CD4-positive, alpha-beta T cell treated with Interleukin-4 for 1 hour (primary cell): ENCODE data around the gene CMYA5.
"Not testable (repeated sequence)": the region's sequence is repeated elsewhere in the genome, so short reads cannot be mapped to it uniquely, and the experiment has no call there.

Source experiments
- DNase-seq, 2 donors: peaks; one replicate each; pipeline ENCODE4 v3.0.0-alpha.2; 2020 to 2022

The CMYA5 gene

DNA sequence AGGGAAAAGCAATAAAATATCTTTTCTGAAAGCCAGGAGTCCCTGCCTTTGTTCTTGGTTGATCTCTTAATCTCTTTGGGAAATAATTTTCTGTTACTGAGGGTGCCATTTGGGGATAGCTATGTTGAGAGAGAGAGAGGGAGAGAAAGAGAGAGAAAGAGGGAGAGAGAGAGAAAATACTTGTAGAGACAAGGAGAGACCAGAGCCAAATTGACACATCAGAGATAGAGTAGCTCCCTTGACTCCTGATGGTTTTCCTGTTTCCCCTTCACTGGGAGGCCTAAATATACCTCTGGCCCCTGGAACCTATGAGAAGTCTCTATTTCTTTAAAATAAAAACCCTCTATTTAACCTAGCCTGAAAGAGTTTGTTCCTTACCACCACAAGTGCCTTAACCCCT is 14.9 kb downstream of the CMYA5 start:
- no peak for DNase-seq

DNA sequence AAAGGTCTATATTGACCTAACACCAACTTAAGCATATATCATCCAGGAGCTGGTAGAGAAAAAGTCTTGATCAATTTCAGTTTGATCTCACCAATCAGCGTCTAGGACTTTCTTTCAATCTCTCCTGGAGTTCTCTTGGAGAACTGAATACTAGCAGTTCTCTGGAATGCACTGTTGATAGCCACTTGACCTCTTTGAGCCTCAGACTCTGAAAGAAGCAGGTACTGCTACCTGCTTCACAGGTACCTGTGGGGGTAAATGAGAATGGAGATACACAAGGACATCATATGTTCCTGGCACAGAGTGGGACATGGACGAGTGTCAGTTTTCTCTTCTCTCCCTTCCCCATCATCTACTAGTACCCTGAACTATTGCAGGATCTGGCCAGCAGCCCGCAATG is 16.0 kb downstream of the CMYA5 start:
- no peak for DNase-seq

DNA sequence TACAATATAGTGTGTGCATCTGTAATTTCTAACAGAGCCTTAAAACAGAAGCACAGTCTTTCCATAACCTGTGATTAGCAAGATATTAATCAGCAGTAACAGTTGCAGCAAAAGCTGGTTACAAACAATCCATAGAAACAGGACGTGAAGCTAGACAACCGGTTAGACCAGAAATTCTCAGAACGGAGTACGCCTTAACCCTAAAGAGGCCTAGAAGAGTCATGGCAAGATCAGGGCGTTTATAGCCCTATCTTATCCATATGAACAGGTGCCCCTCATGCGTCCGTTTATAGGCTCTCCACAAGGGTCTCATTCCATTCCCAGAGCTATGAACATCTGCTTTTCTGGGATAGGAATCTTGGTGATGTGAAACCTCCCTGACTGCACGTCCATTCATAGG is 16.7 kb downstream of the CMYA5 start:
- not testable (repeated sequence) for DNase-seq

DNA sequence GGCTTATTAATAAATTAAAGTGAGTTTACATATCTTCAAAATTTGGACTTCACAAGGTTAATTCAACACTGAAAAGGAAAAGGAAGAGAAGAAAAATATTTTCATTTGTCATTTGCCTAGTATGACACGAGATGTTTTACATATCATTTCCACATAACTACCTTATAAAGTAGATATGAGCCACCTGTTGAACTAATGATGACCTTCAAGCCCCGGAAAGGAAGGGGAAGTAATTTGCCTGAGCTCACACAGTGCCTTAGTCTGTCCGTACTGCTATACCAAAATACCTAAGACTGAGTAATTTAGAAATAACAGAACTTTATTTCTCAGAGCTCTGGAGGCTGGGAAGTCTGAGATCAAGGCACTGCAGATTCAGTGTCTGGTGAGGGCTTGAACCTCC is 17.9 kb downstream of the CMYA5 start:
- no peak for DNase-seq

DNA sequence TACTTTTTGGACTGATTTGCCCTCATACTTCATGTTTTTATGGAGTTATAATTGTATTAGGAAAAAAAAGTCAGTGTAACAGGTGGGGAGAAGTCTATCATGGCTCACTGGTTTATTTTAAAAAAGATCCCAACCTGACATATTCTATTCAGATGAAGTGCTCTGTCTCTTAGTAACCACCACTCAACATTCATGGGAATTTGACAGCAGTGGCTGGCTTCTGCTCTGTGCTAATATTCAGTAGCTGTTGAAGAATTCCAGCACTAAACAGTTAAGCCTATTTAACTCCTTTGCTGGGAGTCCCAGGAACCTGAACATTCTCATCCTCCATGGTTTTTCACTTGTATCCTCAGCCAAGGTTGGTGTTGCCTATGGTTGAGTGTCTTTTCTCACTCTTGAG is 23.1 kb downstream of the CMYA5 start:
- no peak for DNase-seq

DNA sequence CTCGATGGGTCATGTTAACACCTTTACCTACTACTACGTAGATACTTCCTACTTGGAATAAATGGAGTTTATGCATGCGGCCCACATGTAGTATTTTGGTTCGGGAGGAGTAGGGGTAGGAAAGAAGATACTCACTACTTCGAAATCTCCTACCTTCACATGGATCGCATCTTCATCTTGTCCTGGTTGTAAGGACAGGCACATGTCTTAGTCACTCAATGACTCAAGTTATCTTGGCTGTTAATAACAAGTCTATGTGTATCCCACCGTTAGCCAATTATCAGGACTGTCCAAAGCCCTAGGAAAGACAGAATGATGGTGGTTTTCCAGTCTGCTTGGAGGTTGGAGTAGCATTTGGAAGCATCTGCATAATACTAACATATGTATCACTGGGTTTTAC is 24.1 kb downstream of the CMYA5 start:
- no peak for DNase-seq

DNA sequence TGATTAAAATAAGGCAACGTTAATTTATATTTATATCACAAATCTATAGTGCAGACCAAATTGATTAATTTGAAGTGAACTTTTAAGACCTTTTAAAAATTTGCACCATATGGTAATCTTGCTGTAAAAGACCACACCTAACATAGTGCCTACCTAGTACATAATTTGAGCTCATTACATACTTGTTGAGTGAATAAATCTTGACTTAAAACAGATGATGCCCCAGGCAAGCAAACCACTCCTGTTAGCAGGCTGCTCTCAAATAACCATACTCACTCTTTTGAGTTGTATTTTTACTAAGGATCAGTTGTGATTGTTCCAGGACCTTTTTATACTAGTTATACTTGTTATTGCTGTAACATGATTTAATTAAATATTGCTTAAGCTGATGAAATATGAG is 27.2 kb downstream of the CMYA5 start:
- DNase-seq, result no peak

DNA sequence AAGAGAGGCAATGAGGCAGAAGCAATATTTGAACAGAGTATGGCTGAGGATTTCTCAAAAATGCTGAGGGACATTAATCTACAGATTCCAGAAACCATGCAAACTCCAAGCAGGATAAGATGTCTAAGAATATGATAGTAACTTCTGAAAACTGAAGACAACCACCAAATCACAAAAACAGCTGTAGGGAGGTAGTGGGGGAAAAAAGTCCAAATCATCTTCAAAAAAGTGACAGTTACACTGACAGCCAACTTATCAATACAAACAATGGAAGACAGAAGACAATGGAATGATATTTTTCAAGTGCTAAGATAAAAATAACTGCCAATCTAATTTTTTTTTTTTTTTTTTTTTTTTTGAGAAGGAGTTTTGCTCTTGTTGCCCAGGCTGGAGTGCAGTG is 30.5 kb downstream of the CMYA5 start:
- DNase-seq, result no peak

DNA sequence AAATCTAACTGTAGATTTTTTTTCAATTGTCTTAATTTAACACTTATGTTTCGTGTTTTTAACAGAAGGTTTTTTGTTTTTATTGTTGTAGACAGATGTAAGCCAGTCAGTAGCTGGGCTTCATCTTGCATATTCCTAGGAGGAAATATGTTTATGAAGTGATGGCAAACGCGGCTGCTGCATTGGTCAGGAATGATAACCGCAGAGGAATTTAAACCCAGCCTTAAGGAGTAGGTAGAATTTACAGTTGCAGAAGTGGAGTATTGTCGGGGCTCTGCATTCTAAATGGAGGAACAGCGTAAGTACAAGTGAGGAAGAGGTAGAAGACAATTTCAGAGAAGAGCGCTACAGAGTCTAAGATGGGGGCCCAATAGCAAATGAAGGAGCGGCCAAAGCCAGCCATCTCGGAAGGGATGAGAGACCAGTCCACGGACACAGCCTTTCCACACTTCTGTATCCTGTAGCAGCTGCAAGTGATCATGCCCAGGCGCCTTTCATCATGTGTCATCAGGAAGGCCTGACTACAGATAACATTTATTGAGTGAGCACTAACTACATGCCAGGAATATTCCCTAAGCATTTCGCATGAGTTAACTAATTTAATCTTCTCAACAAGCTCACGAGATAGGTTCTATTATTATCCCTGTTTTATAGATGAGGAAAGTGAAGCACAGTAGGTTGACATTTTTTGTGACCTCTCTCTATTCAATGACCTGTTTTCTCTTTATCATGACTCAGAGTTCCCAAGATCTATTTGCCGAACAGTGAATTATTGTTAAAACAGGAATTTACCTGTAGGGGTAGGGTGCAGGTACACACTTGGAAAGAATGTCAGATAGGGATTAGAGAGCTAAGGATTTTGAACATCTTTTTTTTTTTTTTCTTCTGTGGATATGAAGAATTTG is 38.1 kb downstream of the CMYA5 start:
- DNase-seq, result no peak

DNA sequence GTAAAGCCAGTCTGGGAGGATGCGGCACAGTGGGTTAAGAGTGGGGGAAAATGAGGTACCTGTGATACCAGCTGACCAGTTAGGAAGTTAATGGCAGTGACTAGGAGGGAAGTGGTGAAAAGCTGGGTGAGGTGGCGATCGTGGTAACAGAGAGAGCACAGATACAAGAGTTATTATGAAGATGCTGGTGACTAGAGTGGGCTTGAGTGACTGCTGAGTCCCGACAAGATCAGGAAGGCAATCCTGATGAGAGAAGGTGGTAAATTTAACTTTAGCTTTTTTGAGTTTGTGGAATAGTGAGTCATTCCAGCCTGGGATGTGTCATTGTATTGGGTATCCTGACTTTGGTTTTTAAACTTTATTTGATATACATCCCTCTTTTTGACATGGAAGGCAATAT is 38.8 kb downstream of the CMYA5 start:
- no peak for DNase-seq

DNA sequence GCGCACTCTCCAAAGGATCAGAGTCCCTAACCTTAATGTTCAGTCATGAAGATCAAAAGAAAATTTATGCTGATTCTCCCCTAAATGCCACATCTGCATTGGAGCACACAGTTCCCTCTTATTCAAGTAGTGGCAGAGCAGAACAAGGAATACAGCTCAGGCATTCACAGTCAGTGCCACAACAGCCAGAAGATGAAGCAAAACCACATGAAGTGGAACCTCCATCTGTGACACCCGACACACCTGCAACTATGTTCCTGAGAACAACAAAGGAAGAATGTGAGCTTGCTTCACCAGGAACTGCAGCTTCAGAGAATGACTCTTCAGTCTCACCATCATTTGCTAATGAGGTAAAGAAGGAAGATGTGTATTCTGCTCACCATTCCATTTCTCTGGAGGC is 40.0 kb downstream of the CMYA5 start:
- no peak for DNase-seq

DNA sequence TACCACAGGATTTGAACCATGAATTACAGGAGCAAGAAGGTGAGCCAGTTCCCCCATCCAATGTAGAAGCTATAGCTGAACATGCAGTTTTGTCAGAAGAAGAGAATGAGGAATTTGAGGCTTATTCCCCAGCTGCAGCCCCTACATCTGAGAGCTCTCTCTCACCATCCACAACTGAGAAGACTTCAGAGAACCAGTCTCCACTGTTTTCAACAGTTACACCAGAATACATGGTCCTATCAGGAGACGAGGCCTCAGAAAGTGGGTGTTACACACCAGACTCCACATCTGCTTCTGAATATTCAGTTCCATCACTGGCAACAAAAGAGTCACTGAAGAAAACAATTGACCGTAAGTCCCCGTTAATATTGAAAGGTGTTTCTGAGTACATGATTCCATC is 40.9 kb downstream of the CMYA5 start:
- no peak for DNase-seq

DNA sequence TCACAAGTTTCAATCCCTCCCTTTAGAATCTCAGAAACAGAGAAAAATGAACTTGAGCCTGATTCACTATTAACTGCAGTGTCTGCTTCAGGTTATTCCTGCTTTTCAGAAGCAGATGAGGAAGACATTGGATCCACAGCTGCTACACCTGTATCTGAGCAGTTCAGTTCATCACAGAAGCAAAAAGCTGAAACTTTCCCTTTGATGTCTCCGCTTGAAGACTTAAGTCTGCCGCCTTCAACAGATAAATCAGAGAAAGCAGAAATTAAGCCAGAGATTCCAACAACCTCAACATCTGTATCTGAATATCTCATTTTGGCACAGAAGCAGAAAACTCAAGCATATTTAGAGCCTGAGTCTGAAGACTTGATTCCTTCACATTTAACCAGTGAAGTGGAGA is 42.1 kb downstream of the CMYA5 start:
- DNase-seq, result no peak

DNA sequence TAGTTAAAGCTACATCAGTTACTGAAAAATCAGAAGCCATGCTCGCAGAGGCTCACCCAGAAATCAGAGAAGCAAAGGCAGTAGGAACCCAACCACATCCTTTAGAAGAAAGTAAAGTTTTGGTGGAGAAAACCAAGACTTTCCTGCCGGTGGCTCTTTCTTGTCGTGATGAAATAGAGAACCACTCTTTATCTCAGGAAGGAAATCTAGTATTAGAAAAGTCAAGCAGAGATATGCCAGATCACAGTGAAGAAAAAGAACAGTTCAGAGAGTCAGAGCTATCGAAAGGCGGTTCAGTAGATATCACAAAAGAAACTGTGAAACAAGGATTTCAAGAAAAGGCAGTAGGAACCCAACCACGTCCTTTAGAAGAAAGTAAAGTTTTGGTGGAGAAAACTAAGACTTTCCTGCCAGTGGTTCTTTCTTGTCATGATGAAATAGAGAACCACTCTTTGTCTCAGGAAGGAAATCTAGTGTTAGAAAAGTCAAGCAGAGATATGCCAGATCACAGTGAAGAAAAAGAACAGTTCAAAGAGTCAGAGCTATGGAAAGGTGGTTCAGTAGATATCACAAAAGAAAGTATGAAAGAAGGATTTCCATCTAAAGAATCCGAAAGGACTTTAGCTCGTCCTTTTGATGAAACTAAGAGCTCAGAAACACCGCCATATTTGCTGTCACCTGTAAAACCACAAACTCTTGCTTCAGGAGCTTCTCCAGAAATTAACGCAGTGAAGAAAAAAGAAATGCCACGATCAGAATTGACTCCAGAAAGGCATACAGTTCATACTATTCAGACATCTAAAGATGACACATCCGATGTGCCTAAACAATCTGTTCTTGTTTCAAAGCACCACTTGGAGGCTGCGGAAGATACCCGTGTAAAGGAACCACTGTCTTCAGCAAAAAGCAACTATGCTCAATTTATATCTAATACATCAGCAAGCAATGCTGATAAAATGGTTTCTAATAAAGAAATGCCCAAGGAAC is 47.2 kb downstream of the CMYA5 start:
- peak in 1 of 2 donors; percentile 23 for DNase-seq

DNA sequence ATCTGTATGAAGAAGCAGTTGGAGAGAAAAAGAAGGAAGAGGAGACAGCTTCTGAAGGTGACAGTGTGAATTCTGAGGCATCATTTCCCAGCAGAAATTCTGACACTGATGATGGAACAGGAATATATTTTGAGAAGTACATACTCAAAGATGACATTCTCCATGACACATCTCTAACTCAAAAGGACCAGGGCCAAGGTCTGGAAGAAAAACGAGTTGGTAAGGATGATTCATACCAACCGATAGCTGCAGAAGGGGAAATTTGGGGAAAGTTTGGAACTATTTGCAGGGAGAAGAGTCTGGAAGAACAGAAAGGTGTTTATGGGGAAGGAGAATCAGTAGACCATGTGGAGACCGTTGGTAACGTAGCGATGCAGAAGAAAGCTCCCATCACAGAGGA is 48.7 kb downstream of the CMYA5 start:
- DNase-seq, result no peak

DNA sequence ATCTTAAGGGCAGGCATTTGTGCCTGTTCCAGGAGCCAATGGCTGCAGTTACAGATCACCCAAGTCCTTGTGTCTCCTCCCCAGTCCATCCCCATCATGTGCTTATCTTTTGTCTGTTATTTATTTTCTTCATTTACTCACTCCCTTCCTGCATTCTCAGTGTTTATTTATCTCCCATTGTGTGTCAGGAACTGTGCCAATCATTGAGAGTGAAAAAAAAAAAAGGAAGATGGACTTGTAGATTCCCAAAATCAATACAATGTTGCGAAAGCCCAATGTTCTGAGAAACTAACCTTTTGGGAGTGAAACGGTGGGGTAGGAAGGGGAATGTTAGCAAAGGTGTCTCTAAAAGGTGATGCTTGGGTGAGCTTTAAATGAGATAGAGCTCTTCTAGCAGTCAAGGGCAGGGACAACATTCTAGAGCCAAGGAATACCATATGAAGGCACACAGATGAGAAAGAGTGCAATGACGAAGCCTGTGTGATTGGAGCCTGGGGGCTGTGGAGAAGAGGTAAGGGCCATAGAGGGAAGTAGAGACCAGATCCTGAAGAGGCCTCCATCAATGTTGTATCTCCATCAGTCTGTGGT is 53.0 kb downstream of the CMYA5 start:
- no peak for DNase-seq

DNA sequence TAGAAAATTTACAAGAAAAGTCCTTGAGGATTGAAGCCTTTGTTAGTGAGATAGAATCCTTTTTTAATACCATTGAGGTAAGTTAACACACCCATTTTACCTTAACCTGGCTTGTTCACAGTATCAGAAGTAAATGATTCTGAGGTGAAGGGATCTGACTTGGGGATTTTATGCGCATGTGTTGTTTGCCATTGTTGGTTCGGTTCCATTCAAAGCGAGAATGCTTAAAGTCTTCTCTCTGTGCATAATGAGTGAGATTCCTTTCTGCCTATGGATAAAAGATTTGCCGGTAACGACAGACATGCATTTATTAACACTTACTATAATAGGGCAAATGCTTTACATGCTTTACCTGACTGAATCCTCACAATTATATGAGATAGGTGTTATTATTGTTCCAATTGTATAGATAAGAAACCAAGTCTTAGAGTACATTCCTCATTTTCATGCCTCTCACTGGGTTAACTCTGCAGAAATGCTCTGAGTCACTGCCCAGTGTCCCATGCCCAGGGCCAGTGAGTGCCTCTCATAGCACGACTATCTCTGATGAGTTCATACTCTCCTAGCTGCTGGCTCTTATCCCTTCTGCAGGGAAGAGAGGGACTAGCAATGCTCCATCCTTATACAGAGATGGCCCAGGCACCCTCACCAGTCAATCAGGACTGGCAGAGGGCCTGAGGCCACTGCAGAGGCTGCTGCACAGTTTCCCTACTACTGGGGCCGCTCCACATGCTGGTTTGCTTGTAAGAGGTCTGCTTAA is 54.4 kb downstream of the CMYA5 start:
- DNase-seq, result no peak

DNA sequence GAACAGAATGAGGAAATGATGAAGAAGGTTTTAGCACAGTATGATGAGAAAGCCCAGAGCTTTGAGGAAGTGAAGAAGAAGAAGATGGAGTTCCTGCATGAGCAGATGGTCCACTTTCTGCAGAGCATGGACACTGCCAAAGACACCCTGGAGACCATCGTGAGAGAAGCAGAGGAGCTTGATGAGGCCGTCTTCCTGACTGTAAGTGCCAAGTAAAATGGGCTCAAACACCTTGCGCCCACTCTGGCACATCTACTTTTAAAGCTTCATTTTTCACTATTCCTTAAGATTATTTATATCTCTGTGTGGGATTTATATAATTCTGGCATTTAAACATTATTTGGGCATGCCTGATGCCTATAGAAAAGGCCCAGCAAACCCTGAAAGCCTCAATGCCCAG is 55.6 kb downstream of the CMYA5 start:
- DNase-seq, result no peak

DNA sequence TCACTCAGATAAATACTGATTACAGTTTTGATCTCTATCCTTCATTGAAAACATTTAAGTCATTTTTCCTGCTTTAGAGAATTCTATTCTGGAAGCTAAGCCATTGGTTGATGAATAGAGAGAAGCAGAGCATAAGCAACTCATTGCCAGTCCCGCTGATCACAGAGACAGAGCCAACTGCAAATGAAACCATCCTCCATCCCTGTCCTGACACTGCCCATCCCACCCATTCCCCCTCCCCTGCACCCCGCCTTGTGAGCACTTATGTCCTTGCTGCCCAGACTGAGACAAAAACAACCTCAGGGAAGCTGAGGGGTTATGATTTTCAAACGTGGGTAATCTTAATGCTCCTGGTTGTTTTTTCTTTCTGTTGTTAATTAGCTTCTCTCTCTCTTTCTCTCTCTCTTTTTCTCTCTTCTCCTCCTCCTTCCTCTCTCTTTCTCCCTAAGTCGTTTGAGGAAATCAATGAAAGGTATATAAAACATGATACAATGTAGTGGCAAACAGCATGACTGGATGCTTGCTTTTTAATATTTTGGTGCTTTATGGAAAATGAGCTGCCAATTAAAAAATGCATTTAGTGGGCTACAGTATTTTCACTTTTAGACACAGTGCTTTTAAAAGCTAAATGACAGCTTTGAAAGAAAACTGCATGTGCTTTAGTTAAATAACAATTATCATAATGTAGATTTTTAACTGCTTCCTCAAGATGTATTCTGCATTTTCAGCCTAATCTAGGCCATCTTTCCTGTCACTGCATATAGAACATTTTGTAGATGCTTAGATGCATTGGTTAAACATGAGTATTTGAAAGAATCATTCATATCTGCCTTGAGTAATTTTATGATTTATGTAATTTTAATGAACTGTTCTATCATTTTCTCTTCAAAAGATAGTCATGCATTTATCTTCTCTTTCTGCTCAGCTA is 57.3 kb downstream of the CMYA5 start:
- DNase-seq, result no peak

DNA sequence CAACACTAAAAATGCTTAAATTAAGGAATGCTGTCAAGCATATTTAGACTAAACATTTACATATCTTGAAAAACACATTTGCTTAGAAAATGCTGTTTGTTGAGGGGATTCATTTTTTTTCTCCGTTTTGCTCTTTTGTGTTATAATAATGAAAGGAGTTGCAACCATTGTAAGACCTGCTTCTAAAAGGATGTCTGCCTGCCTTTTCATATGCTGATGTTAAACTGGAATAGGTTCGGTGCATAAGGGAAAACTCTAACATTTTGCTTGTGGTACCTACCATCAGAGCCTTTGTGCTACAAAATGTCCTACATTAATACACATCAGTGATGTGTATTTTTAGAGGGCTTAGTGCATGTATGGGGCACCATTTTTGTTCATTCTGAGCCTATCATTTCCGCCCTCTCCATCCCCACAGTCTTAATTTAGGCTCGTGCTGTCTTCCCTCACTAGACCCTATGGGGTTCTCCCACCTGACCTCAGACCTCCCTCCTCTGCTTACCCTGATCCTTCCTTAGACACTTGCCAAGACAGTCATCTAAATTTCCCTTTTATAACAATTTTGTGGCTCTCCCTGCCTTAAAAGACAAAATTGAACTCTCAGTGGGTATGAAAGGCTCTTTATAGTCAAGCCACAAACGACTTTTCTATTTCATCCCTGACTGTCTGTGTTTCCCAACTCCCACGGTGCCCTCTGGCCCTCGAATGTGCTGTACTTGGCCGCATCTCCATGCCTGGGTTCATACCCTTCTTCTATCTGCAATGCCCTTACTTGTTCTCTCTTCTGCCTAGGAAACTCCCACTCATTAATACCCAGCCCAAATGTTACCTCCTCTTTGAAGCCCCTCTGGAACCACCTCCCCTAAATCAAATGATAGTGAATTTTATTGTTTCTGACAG is 61.2 kb downstream of the CMYA5 start:
- DNase-seq, result no peak
